Measurements from ENCODE around the gene SUGCT.

The SUGCT gene

DNA sequence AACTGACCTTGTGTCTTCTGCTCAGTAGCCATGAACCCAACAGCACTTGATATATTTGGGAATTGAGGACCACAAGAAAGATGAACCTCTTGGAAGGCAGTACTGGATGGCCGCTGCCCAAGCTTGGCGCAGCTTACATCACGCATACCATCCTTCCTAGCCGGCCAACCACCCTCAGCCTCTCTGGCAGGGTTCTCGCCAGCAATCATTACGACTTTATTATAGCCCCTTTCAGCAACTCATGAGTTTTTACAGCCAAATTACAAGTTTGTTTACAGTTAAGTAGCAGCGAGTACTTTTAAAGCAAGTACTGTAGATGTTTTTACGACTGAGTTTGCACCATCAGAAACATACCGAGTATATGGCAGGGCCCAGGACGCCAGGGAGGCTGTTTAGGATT lies 769.1 kb downstream of the SUGCT start:
- TF ChIP-seq, protein P1, sequence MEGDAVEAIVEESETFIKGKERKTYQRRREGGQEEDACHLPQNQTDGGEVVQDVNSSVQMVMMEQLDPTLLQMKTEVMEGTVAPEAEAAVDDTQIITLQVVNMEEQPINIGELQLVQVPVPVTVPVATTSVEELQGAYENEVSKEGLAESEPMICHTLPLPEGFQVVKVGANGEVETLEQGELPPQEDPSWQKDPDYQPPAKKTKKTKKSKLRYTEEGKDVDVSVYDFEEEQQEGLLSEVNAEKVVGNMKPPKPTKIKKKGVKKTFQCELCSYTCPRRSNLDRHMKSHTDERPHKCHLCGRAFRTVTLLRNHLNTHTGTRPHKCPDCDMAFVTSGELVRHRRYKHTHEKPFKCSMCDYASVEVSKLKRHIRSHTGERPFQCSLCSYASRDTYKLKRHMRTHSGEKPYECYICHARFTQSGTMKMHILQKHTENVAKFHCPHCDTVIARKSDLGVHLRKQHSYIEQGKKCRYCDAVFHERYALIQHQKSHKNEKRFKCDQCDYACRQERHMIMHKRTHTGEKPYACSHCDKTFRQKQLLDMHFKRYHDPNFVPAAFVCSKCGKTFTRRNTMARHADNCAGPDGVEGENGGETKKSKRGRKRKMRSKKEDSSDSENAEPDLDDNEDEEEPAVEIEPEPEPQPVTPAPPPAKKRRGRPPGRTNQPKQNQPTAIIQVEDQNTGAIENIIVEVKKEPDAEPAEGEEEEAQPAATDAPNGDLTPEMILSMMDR (IDR thresholded peaks at IDR 0.05; ENCODE audit: low read depth, low read length, missing control alignments): no peak
- H3K4me3 ChIP-seq (replicated peaks; ENCODE audit: low read depth, low read length): no peak overlapping the region
- no peak for DNase-seq (ENCODE audit: extremely low read depth, low read depth)

DNA sequence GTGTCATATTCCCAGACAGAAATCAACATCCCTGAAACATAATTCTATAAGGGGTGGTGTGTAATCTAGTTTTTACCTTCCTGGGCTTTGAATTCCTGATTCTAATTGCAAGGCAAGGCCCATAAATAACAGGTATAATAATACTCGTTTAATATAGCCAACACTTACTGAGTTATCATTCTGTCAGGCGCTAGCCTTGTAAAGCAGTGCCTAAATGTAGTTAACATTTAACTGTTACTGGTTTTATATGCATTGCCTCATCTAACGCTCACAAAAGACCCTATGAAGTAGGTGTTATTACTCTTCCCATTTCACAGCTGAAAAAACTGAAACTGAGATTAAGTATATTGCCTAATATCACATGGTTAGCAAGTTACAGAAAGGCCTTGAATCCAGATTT lies 772.5 kb downstream of the SUGCT start:
- TF ChIP-seq, protein P1 (IDR thresholded peaks at IDR 0.05; ENCODE audit: low read depth, low read length, missing control alignments): no peak
- no peak overlapping the region for H3K4me3 ChIP-seq (replicated peaks; ENCODE audit: low read depth, low read length)

DNA sequence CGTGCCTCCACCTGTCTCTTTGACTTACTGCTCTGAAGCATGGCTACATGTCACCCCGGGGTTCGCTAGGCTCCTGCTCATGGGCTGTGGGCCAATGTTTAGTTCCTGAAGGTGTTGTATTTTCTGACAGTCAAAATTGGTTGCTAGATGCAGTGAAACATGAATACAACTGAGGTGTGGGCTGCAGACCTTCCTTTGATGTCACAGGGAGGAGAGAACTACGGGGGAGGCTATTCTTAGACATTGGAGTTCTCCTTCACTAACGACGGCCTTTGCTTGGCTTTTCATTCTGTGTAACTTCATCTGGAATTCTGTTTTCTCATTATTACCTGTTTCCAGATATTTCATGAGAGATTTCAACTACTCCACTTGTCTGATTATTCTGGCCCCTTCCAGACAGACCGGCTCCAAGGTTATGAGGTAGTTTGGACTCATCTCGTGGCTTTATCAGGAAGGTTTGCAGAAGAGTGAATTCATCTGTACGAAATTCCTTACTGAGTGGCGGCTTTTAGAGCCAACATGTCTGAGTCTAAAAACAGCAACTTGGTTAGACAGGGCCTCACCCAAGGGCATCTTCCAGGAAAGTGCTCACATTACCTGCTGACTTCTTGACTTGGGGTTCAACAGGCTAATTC lies 774.7 kb downstream of the SUGCT start:
- no peak for DNase-seq (ENCODE audit: extremely low read depth, low read depth)
- TF ChIP-seq, protein P1 (IDR thresholded peaks at IDR 0.05; ENCODE audit: low read depth, low read length, missing control alignments): no peak
- H3K4me3 ChIP-seq (replicated peaks; ENCODE audit: low read depth, low read length): no peak overlapping the region

More for the DNA sequence above, 772.5 kb downstream of the SUGCT start:
- no peak for DNase-seq (ENCODE audit: extremely low read depth, low read depth)
